Measurements from ENCODE around the gene ZBTB7C. TPM values are rescaled to one million over a fixed set of nuclear protein-coding genes. Genes with fewer than 3 reads are reported as not detected.

The ZBTB7C gene
- total RNA-seq, 1 donor from 2014 or later = 1.1 TPM

- no peaks in the 10 kb centered on the region for H3K27me3 ChIP-seq (ENCODE audit: control insufficient read depth, insufficient read depth, low read length)
- H3K36me3 ChIP-seq (ENCODE audit: control insufficient read depth, insufficient read depth, low read length) = no peaks in the 10 kb centered on the region
- no peak for TF ChIP-seq CTCF (IDR thresholded peaks at IDR 0.05; ENCODE audit: insufficient read depth, low read length, poor library complexity, severe bottlenecking)
- no peak for DNase-seq (ENCODE audit: low read depth)
- H3K4me3 ChIP-seq (ENCODE audit: low read depth, low read length) = no peak overlapping the region
Observed at GRCh38 chr18:48164116-48164515, 245.1 kb downstream of the ZBTB7C start.

- no peak for DNase-seq (ENCODE audit: low read depth)
- H3K4me3 ChIP-seq (ENCODE audit: low read depth, low read length) = no peak overlapping the region
- no peaks in the 10 kb centered on the region for H3K36me3 ChIP-seq (ENCODE audit: control insufficient read depth, insufficient read depth, low read length)
- TF ChIP-seq CTCF (IDR thresholded peaks at IDR 0.05; ENCODE audit: insufficient read depth, low read length, poor library complexity, severe bottlenecking) = no peak
- H3K27me3 ChIP-seq (ENCODE audit: control insufficient read depth, insufficient read depth, low read length) = no peaks in the 10 kb centered on the region
Observed at GRCh38 chr18:48163738-48164115, 245.5 kb downstream of the ZBTB7C start.

- TF ChIP-seq CTCF (IDR thresholded peaks at IDR 0.05; ENCODE audit: insufficient read depth, low read length, poor library complexity, severe bottlenecking) = no peak
Observed at GRCh38 chr18:48162956-48163737, 246.0 kb downstream of the ZBTB7C start.

GRCh38 chr18:48161911-48162698 is 247.1 kb downstream of the ZBTB7C start:
- Histone ChIP-seq H3K27me3 (ENCODE audit: control insufficient read depth, insufficient read depth, low read length) (no peaks in the 10 kb centered on the region), H3K36me3 (ENCODE audit: control insufficient read depth, insufficient read depth, low read length) (no peaks in the 10 kb centered on the region), H3K4me3 (ENCODE audit: low read depth, low read length) (peak overlapping the region; percentile 60)
- DNase-seq (ENCODE audit: low read depth) = no peak
- no peak for TF ChIP-seq CTCF (IDR thresholded peaks at IDR 0.05; ENCODE audit: insufficient read depth, low read length, poor library complexity, severe bottlenecking)

More at GRCh38 chr18:48162956-48163737, 246.0 kb downstream of the ZBTB7C start:
- H3K36me3 ChIP-seq (ENCODE audit: control insufficient read depth, insufficient read depth, low read length) = no peaks in the 10 kb centered on the region
- no peak overlapping the region for H3K4me3 ChIP-seq (ENCODE audit: low read depth, low read length)
- no peak for DNase-seq (ENCODE audit: low read depth)
- no peaks in the 10 kb centered on the region for H3K27me3 ChIP-seq (ENCODE audit: control insufficient read depth, insufficient read depth, low read length)

GRCh38 chr18:48161191-48161910 is 247.8 kb downstream of the ZBTB7C start:
- Histone ChIP-seq H3K27me3 (ENCODE audit: control insufficient read depth, insufficient read depth, low read length) (no peaks in the 10 kb centered on the region), H3K4me3 (ENCODE audit: low read depth, low read length) (peak overlapping the region; percentile 60), H3K36me3 (ENCODE audit: control insufficient read depth, insufficient read depth, low read length) (no peaks in the 10 kb centered on the region)
- DNase-seq (ENCODE audit: low read depth) = peak; percentile 25
- TF ChIP-seq CTCF (IDR thresholded peaks at IDR 0.05; ENCODE audit: insufficient read depth, low read length, poor library complexity, severe bottlenecking) = no peak

Data from kidney epithelial cell (primary cell).